ENCODE results near the gene ELK3. TPM values are rescaled to one million over a fixed set of nuclear protein-coding genes. Genes with fewer than 3 reads are reported as not detected.

ELK3 gene
- total RNA-seq (ENCODE audit: low replicate concordance): 4.8 and 5.0 TPM in 2 replicates

DNA sequence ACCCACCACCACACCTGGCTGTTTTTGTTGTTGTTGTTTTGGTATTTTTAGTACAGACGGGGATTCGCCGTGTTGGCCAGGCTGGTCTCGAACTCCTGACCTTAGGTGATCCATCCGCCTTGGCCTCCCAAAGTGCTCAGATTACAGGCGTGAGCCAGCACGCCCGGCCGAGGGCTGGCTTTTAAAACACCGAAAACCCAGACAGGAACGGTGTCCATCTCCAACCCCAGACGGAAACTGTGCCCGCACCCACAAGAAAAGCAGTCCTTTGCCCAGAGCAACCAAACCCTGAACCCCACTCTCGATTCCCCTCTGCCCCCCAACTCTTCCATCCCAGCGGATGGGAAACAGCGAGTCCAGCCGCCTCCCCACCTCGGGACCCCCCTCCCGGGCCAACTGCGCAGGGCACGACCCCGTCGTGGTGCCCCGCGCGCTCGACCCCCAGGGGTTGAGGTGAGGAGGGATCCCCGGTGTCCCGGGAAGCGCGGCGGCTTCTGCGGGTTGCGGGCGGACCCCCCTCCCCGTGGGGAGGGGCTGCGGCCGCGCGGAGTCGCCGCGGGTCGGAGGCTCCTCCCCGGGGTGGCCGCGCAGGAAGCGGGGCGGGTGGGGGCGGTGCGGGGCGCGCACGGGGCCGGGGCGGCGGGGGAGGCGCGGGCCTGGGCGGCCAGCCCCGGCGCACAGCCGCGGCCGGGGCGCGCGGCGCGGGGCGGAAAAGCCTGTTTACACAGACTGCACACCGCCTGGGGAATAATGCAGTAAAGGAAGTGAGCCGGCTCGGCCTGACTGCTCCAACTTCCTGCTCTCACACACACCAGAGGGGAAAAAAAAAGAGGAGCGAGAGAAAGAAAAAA is at the start of gene ELK3:
ELK3 (plus strand) TSS at position 651 of the 851 bp plus-strand sequence.
- no peaks in the 10 kb centered on the region for H3K27me3 Mint-ChIP-seq (ENCODE audit: insufficient read depth, low read depth)
- peak; percentile 71 for DNase-seq (ENCODE audit: low spot score)
- Histone ChIP-seq H3K4me3 (peak within 1 kb of the TSS; percentile 71), H3K36me3 (no peaks in the 10 kb centered on the region), H3K4me1 (peaks cover 14% of the 10 kb centered on the region), H3K79me2 (ENCODE audit: low read depth) (no peaks in the 10 kb centered on the region), H2AFZ (replicated peaks) (peak within 1 kb of the TSS; percentile 98), H3K27ac (no peak within 1 kb of the TSS), H3K27me3 (peaks cover 50% of the 10 kb centered on the region), H3K9me3 (ENCODE audit: low read depth) (no peaks in the 10 kb centered on the region), H3K4me2 (peak within 1 kb of the TSS; percentile 96), H4K20me1 (ENCODE audit: low read depth) (no peaks in the 10 kb centered on the region), H3F3A (ENCODE audit: low read depth) (peaks cover 25% of the 10 kb centered on the region), H3K9ac (peak within 1 kb of the TSS; percentile 24)
- TF ChIP-seq, protein P1, sequence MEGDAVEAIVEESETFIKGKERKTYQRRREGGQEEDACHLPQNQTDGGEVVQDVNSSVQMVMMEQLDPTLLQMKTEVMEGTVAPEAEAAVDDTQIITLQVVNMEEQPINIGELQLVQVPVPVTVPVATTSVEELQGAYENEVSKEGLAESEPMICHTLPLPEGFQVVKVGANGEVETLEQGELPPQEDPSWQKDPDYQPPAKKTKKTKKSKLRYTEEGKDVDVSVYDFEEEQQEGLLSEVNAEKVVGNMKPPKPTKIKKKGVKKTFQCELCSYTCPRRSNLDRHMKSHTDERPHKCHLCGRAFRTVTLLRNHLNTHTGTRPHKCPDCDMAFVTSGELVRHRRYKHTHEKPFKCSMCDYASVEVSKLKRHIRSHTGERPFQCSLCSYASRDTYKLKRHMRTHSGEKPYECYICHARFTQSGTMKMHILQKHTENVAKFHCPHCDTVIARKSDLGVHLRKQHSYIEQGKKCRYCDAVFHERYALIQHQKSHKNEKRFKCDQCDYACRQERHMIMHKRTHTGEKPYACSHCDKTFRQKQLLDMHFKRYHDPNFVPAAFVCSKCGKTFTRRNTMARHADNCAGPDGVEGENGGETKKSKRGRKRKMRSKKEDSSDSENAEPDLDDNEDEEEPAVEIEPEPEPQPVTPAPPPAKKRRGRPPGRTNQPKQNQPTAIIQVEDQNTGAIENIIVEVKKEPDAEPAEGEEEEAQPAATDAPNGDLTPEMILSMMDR (IDR thresholded peaks at IDR 0.05): no peak
- TF ChIP-seq EZH2 (IDR thresholded peaks at IDR 0.05) (peak; percentile 45), EZH2phosphoT487 (IDR thresholded peaks at IDR 0.05) (no peak)
- no peaks in the 10 kb centered on the region for H3K36me3 Mint-ChIP-seq
- H3K4me3 Mint-ChIP-seq: peak within 1 kb of the TSS; percentile 99
- peaks cover 23% of the 10 kb centered on the region for H3K4me1 Mint-ChIP-seq
- H3K9me3 Mint-ChIP-seq: peaks cover 4% of the 10 kb centered on the region
- H3K27ac Mint-ChIP-seq: peak within 1 kb of the TSS; percentile 95

DNA sequence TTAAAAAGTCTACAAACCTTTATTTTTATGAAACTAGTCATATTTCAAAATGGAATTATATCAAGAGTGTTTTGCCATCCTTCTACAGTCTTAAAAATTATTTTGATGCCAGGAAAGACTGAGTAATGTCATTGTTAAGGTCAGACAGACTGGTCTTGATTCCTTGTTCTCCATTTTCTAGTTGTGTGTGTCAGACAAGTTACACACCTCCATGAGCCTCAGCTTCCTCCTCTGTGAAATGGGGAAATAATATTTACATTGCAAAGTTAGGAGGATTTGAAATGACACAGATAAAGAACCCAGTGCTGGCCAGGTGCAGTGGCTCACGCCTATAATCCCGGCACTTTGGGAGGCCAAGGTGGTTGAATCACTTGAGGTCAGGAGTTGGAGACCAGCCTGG is 47.4 kb upstream of the ELK3 start:
- H3K9ac ChIP-seq: no peak overlapping the region
- no peak overlapping the region for H3K4me3 Mint-ChIP-seq
- H3K4me3 ChIP-seq: no peak overlapping the region
- peaks cover 5% of the 10 kb centered on the region for H3K9me3 Mint-ChIP-seq
- H3K79me2 ChIP-seq (ENCODE audit: low read depth): no peaks in the 10 kb centered on the region
- no peaks in the 10 kb centered on the region for H3K36me3 ChIP-seq
- no peak overlapping the region for H2AFZ ChIP-seq (replicated peaks)
- TF ChIP-seq, protein P1 (IDR thresholded peaks at IDR 0.05): no peak
- TF ChIP-seq EZH2phosphoT487 (IDR thresholded peaks at IDR 0.05): no peak
- TF ChIP-seq EZH2 (IDR thresholded peaks at IDR 0.05): no peak
- no peak overlapping the region for H3K27ac ChIP-seq
- H3F3A ChIP-seq (ENCODE audit: low read depth): peaks cover 5% of the 10 kb centered on the region
- no peak overlapping the region for H3K4me2 ChIP-seq
- no peak overlapping the region for H3K27ac Mint-ChIP-seq
- H3K9me3 ChIP-seq (ENCODE audit: low read depth): no peaks in the 10 kb centered on the region
- peaks cover 8% of the 10 kb centered on the region for H3K27me3 Mint-ChIP-seq (ENCODE audit: insufficient read depth, low read depth)
- no peaks in the 10 kb centered on the region for H3K27me3 ChIP-seq
- peaks cover 15% of the 10 kb centered on the region for H3K4me1 Mint-ChIP-seq
- no peaks in the 10 kb centered on the region for H4K20me1 ChIP-seq (ENCODE audit: low read depth)
- peaks cover 12% of the 10 kb centered on the region for H3K4me1 ChIP-seq
- H3K36me3 Mint-ChIP-seq: peaks cover 2% of the 10 kb centered on the region
- DNase-seq (ENCODE audit: low spot score): no peak

DNA sequence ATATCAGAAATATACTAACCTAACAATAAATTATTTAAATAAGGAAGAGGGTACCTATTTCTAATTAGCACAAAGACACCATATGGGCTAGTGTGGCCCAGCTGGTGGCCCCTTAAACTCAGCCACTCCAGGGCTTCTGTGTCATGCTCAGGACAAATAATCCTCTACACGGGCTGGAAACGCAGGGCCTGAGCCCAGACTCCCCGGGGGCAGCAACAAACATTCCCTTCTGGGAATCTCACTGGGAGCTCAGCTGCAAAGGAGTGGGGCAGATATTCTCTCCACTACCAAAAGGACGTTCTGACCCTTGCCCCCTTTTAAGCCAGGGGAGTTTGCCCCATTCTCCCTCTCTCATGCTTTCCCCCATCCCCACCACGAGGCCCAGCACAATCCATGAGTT is 43.7 kb upstream of the ELK3 start:
- no peak overlapping the region for H3K4me2 ChIP-seq
- H3K79me2 ChIP-seq (ENCODE audit: low read depth): no peaks in the 10 kb centered on the region
- H3K9me3 ChIP-seq (ENCODE audit: low read depth): no peaks in the 10 kb centered on the region
- no peak overlapping the region for H3K4me3 ChIP-seq
- no peak overlapping the region for H3K27ac ChIP-seq
- no peaks in the 10 kb centered on the region for H4K20me1 ChIP-seq (ENCODE audit: low read depth)
- H3F3A ChIP-seq (ENCODE audit: low read depth): peaks cover 5% of the 10 kb centered on the region
- H2AFZ ChIP-seq (replicated peaks): peak overlapping the region; percentile 52
- peaks cover 5% of the 10 kb centered on the region for H3K4me1 ChIP-seq
- Mint-ChIP-seq H3K27me3 (ENCODE audit: insufficient read depth, low read depth) (peaks cover 8% of the 10 kb centered on the region), H3K4me1 (peaks cover 7% of the 10 kb centered on the region), H3K4me3 (no peak overlapping the region), H3K27ac (no peak overlapping the region), H3K9me3 (no peaks in the 10 kb centered on the region), H3K36me3 (no peaks in the 10 kb centered on the region)
- no peaks in the 10 kb centered on the region for H3K36me3 ChIP-seq
- no peak overlapping the region for H3K9ac ChIP-seq
- H3K27me3 ChIP-seq: no peaks in the 10 kb centered on the region
- peak; percentile 20 for DNase-seq (ENCODE audit: low spot score)
- TF ChIP-seq EZH2 (IDR thresholded peaks at IDR 0.05) (no peak), EZH2phosphoT487 (IDR thresholded peaks at IDR 0.05) (no peak)

DNA sequence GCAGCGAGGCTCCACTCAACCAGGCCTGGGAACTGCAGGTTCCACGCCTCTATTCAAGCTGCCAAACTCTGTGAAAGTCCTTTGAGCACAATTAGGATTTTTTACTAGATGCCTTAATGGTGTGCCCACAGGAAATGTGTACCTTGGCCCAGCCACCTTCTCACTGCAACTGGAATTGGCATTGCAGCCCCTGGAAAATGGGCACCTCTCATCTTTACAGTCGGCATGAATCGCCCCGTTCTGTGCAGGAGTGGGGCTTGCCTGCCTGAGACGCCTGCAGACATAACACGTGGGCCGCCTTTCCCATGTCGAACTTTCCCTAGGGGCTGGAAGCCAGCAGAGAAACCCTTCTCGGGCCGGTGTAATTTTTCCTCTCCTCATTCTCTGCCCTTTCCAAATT is 42.0 kb upstream of the ELK3 start:
- no peak for DNase-seq (ENCODE audit: low spot score)
- peak overlapping the region; percentile 63 for H2AFZ ChIP-seq (replicated peaks)
- no peaks in the 10 kb centered on the region for H3K9me3 ChIP-seq (ENCODE audit: low read depth)
- no peaks in the 10 kb centered on the region for H3K79me2 ChIP-seq (ENCODE audit: low read depth)
- H3K27me3 ChIP-seq: no peaks in the 10 kb centered on the region
- H3K27ac Mint-ChIP-seq: no peak overlapping the region
- H3K27ac ChIP-seq: no peak overlapping the region
- H3K36me3 Mint-ChIP-seq: no peaks in the 10 kb centered on the region
- H3K4me1 ChIP-seq: peaks cover 5% of the 10 kb centered on the region
- no peak overlapping the region for H3K9ac ChIP-seq
- no peak overlapping the region for H3K4me2 ChIP-seq
- H3K4me1 Mint-ChIP-seq: peaks cover 7% of the 10 kb centered on the region
- H3F3A ChIP-seq (ENCODE audit: low read depth): peaks cover 5% of the 10 kb centered on the region
- TF ChIP-seq EZH2 (IDR thresholded peaks at IDR 0.05): no peak
- TF ChIP-seq, protein P1 (IDR thresholded peaks at IDR 0.05): no peak
- no peak for TF ChIP-seq EZH2phosphoT487 (IDR thresholded peaks at IDR 0.05)
- no peak overlapping the region for H3K4me3 ChIP-seq
- H3K9me3 Mint-ChIP-seq: no peaks in the 10 kb centered on the region
- no peaks in the 10 kb centered on the region for H3K36me3 ChIP-seq
- peaks cover 6% of the 10 kb centered on the region for H3K27me3 Mint-ChIP-seq (ENCODE audit: insufficient read depth, low read depth)
- no peak overlapping the region for H3K4me3 Mint-ChIP-seq
- no peaks in the 10 kb centered on the region for H4K20me1 ChIP-seq (ENCODE audit: low read depth)
